NCI-H146 treated with DMSO at 0.1 percent for 48 hours (cell line): Measurements from ENCODE around the gene SEMA3E.
"Not testable (repeated sequence)": the region's sequence is repeated elsewhere in the genome, so short reads cannot be mapped to it uniquely, and the experiment has no call there.

Experiments used
- DNase-seq: peaks from one replicate; lab custom pipeline; 2025; ENCODE audit not compliant: unreplicated experiment; lab: John Stamatoyannopoulos, UW

The SEMA3E gene

DNA sequence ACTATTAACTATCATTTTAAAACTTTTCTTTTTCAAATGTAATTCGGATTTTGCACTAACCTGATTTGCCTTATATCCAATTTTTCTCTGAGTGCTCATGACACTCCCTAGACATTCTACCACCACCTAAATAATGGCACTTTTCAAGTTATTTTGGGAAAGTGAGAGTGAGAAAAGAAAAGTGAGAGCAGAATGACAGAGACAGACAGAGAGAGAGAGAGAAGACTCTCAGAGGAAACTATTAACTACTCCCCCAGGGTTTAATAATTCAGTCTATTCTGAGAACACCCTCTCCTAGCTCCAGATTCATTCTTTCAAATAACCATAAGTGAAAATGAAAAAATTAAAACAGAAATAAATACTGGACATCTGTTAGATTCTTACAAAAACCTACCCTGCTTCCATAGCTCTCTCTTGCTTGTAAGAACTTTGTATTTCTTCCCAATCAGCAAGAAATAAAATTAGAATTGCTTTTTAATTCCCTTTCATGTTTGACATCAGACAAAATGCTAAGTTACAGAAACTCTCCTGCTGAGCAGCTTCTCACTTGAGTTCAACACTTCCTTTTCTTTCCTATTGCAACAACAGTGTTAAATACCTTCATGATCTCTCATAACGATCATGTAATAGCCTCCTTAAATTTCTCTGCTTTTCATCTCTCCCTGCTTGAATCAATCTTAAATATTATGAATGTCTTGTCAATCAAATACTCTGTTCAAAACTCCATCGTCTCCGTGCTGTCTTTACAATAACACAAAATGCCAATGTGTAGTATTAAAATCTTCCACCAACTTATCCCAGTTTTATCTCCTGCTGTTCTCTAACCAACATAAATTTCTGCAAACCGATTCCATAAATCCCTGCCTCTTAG lies 191.7 kb downstream of the SEMA3E start:
- no peak for DNase-seq

DNA sequence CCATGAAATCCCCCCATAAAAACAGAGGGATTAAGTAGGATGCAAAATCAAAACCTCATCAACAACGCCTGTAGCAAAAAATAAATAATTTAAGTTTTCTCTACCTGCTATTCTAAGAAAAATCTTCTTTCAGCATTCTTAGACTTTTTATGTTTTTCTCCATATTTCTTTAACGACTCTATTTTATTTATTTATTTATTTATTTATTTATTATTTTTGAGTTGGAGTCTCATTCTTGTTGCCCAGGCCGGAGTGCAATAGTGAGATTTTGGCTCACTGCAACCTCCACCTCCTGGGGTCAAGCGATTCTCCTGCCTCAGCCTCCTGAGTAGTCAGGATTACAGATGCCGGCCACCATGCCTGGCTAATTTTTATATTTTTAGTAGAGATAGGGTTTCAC lies 192.5 kb downstream of the SEMA3E start:
- DNase-seq = no peak

DNA sequence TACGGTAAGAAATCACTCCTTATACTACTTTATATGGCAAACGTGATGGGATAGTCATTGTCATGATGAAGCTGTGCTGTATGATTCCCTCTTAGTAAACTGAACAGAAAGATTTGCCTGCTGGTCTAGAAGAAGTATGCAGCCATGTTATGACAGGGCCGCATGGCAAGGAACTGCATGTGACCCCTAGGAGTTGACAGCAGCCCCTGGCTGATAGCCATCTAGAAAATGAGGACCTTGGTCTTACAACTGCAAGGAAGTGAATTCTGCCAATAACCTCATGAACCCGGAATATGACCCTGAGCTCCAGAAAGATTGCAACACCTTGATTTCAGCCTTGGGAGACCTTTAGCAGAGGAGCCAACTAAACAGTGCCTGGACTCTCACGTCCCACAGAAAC lies 193.3 kb downstream of the SEMA3E start:
- no peak for DNase-seq

DNA sequence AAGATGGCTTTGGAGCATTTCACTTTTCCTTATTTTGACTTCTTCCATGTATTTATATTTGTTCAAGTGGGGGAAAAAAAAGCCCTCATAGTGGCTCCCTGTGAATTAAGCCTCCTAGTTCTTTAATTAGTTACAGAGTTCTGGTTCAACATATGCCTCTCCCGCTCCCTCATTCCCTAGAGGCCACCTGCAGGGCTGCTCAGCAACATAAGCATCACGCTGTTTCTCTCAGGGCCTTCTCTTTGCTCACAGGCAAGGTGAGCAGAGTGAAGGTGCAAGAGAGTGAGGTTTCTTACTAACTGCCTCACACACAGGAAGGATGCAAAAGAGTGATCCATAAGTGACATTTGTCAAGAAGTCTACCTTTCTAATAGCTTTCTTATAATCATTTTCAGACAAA lies 196.7 kb downstream of the SEMA3E start:
- DNase-seq = no peak

DNA sequence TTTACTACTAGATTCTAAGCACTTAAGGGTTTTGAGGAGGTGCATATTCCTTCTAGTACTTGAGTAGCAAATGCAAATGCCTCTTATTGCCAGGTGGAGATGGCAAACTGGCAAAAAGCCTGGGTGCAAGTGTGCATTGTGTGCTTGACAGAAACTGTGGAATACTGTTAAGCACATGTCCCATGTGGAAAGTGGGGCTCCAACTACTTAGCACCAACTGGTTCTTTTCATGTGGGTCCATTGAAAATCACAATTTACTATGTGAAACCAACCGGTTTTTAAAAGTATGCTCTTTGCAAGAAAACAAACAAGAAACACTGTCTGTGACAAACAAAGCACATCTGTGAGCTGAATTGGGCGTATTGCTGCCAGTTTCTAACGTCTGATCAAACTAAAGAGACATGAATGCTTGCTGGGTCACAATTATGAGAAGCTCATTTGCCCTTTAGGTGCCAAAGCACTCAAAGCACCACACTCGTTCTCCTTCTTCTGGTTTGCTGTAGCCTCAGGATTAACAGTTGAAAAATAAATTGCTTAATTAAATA lies 197.4 kb downstream of the SEMA3E start:
- DNase-seq = no peak

DNA sequence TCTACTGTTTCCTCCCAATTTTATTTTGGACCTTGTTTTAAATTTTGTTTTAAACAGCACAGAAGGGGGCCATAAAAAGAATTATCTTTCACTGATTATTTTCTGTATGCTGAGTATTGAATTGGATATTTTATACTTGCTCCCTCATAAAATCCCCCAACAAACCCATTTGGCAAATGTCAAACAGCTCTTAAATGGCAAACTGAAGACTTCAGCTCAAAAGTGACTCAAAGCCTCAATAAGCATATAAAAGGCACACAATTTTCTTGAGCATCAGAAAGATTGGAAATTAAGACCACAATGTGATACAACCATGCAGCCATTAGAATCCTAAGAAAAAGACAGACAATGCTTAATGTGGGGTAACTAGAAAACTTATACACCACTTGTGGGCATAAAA lies 199.2 kb downstream of the SEMA3E start:
- DNase-seq = no peak

DNA sequence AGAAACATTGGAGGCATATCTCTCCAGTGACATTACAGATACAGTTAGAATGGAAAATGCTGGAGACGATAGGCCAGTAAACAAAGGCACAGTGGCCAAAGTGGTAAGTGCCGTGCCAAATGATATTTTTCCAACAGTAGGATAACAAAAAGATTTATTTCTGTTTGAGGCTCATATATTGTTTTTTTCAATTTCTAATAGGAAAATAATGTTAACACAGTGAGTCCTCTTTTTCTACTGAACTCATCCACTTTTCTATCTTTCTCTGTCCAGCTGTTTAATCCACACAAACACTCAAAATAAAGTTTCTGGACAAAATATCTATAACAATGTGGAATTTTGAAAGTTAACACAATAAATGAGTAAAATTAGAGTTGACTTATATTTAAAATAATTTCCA lies 201.3 kb downstream of the SEMA3E start:
- no peak for DNase-seq

DNA sequence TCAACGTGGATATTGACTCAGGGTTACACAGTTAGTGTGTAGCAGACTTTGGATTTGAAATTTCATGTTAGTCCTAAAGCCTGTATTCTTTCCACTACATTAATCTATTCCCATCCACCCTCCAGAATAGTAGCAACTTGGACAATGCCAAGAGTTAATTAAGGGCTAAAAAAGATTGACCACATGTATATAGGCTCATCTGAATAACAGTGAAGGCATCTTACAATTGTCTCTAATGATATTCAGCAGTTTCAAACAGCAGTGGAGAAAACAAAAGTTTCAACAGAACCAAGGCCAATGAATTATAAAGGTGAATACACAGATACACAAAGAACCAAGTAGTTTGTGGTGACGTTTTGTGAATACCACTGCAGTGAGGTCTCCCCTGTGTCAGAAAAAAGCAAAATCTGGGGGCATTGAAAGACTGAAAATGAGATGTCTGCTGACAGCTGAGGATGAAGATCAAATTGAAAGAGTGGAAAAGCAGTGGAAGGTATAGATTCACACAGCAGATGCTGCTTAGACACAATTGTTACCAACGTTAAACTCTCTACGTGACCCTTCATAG lies 202.8 kb downstream of the SEMA3E start:
- DNase-seq = no peak

DNA sequence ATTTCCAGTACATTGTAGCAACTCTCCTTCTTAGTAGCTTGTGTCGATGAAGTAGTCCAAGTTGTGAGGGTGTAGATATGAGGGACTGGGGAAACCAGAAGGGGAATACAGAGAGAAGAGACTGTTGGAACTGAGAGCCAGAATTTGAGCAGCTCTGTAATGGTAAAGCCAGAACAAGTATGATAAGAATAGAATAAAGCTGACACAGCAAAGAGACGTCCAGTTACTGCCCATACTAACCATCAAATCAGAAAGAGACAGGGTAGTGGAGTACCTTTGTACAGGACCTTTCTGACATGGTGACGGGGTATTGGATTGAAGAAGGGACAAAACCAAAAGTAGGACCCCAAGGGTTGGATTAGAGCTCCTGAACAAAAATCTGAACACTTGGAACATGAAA lies 206.0 kb downstream of the SEMA3E start:
- no peak for DNase-seq

DNA sequence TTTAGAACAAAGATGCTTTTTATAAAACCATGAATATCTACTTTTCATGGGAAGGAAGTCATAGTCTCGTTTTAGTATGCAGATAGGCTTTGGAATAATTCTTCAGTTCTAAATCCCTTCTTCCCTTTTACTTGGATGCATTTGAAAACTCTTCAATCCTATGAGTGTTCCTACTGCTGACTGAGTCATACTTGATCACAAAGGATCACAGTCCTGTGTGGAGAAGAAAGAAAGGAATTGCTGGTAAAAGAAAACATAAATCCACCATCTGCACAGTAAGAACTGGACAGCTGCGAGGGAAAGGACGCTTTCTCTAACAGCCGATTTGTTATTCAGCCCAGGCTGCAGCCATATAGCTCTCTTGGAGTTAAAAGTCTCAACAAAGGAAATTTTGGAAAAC lies 209.9 kb downstream of the SEMA3E start:
- no peak for DNase-seq

DNA sequence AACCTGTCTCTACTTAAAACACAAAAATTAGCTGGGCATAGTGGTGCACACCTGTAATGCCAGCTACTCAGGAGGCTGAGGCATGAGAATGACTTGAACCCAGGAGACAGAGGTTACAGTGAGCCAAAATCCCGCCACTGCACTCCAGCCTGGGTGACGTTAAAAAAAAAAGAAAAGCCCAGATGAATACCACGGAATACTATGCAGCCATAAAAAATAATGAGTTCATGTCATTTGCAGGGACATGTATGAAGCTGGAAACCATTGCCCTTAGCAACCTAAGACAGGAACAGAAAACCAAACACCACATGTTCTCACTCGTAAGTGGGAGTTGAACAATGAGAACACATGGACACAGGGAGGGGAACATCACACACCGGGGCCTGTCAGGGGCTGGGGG lies 218.7 kb downstream of the SEMA3E start:
- DNase-seq = not testable (repeated sequence)

DNA sequence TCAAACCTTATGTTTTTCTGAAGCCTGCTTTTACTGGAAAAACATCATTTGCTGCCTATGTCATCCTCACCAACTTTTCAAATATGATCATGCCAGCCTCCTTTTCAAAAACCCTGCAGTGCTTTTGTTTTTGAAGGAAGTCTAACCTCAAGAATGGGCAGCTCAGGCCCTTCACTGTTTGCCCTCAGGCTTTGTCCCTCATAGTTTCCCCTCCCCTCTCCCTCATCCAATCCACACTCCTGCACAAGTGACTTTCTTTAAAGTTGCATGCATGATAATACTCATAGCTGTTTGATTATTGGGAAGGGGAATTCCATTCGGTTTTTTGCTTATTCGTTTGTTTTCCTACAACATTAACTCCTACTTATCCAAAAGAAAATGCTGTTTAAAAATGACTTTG lies 219.4 kb downstream of the SEMA3E start:
- DNase-seq = no peak

DNA sequence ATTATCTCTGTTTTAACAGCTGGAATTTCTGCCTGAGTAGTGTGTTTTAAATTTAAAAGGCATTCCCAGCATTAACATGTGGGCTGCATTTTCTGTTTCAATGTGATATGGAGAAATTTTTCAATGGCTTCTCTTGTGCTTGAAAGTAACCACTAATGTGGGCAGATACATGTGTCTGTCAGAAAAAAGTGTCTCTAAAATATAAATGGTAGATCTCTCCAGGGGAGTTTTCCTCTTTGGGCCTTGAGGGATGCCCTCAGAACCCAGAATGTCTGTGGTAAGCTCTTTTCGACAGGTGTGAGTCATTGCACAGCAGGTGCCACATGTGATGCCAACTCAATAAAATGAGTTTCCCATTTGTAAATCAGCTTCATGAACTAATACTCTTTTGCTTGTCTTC lies 221.1 kb downstream of the SEMA3E start:
- no peak for DNase-seq

DNA sequence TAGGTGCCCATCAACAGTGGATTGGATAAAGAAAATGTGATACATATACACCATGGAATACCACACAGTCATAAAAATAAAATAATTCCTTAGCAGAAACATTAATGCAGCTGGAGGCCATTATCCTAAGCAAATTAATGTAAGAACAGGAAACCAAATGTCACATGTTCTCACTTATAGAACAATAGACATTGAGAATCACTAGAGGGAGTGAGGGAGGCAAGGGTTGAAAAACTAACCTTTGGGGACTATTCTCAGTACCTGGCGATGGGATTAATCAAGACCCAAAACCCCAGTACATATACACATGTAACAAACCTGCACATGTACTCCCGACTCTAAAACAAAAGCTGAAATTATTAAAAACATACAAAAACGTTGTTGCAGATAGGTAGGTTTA lies 222.6 kb downstream of the SEMA3E start:
- no peak for DNase-seq

DNA sequence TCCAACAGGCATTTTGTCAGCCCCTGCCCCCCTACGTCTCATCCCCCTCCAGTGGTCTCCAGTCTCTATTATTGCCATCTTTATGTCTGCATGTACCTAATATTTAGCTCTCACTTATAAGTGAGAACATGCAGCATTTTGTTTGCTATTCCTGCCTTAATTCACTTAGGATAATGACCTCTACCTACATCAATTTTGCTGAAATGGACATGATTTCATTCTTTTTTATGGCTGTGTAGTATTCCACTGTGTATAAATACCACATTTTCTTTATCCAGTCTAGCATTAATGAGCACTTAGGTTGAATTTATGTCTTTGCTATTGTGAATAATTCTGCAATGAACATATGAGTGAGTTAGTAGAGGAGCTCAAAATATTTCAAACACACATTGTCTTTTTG lies 229.9 kb downstream of the SEMA3E start:
- DNase-seq = no peak

DNA sequence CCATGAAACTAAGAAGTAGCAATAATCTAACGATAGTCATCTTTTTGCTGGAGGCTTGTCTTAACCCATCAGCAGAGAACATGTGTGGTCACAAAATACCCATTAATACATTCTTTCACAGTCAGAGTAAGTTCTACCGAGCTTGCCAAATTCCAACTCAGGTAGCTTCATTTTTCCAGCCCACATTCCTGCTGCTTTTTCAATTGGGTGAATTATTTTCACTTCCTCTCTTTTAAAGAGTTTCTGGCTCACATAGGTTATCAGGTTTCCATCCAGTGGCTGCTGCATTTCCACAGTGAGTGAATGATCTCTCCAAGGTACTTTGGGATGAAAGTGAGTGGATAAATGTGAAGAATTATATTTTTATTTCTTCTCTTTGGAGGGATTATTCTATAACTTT lies 233.1 kb downstream of the SEMA3E start:
- DNase-seq = no peak

DNA sequence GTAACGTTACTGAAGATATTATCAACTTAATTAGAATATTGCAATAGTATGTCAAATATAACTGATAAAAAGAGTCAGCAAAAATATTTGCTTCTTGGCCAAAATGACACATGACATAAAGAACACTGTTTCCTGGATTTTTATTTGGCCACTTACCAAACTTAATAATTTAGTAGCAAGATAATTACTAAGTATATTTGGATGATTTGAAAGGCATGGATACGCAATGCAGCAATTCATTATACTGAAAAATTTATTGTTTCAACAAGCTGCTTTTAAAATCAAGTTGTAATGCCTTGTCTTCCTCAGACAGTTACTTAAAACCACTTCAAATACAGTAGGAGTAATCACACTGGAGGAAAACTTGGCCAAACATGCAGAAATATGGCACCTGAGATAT lies 234.0 kb downstream of the SEMA3E start:
- no peak for DNase-seq

DNA sequence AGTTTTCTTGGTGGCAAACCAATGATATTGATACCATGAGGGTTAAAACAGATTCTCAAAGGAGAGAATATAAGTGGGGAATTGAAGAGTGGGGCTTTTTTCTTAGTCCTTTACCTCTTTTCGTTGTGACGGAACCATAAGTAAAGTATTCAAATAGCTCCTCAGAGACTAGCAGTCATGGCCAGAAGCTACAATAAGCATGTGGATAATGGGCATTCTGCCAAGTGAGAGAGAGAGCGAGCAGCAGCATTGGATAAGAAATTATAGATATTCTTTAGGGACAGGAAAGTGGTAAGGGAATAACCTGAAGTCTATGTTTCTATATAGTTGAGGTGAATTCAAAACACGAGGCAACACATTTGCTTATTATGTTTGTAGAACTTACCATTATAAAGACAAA lies 235.1 kb downstream of the SEMA3E start:
- DNase-seq = no peak

DNA sequence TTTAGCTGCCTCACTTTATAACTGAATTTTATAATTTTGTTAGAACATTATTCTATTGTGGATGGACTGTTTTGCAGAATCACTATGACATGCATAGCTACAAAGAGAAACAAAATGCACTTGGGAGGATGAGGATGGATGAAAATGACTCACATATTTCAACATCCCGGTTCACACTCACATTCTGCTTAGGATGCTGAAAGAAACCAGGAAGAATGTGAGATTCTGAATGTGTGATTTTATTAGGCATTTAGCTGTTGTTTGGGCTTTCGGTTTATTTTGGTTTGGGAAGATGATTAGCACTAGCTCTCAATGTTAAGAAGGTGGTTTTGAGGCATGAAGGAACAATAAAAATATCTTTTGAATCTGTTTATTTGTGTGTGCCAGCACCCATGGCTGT lies 235.5 kb downstream of the SEMA3E start:
- no peak for DNase-seq

DNA sequence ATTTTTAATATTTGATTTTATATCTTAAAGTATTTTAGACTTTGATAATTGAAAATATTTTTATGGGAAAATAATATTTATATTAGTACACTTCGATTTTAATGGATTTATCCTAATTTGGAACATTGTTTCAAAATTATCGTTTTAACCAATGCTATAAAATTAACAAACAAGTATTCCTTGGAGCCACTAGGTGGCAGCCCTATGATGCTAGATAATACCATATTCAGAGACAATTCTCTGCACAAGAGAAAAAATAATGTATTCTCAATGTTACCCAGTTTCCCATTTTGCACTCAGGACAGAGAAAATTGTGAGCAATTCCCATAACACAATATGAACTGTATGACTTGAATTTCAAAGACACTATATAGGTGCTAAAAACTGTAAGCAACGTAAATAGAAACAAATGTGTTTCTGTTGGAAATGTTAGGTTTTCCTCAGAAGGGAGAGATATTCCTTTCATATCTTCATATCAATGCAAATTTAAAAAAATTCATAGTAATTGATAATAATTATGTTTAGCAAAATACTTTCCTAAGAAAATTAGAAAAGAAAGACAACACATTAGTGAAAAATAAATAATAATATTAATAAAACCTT lies 237.8 kb downstream of the SEMA3E start:
- no peak for DNase-seq

DNA sequence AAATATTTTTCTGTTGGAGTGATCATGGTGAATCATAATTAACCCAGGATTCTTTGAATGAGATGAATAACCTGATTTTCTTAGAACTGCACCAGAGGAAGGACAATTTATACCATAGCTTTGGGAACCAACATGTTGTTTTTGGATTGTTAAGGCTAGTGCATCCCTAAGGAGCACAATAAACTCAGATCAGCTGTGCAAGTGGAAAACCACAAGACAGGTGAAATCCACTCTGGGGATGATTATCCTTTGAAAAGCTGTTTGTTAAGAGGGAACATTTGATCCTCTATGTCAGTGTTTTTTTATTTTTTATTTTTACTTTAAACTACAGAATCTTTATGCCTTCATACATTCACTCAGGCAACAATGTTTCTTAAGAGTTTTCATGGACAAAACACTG lies 254.2 kb downstream of the SEMA3E start:
- DNase-seq = no peak

DNA sequence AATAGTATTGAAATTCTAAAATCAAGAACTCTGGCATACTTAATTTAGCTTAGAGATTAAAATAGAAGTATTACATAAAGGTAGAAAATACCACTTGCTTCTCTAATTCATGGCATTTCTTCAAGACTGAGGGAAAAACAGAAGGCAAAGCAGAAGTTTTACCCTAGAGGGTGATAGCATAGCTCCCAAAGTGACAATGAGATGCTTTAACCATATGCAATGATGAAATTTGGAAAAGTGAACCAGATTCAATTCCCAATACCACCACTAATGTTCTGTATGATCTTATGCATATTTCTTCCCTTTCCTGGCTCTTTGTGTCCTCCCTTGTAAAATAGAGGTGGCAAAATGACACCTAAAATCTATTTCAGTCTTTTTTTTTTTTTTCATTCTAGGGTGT lies 260.5 kb downstream of the SEMA3E start:
- DNase-seq = no peak
